CD4-positive, alpha-beta T cell treated with Interleukin-21 for 1 hour (primary cell): ENCODE measurements around the gene KIFAP3.
"Not testable (repeated sequence)": the region's sequence is repeated elsewhere in the genome, so short reads cannot be mapped to it uniquely, and the experiment has no call there.

Experiments
- DNase-seq: peaks from one replicate; pipeline ENCODE4 v3.0.0-alpha.2; 2020

Gene KIFAP3

DNA sequence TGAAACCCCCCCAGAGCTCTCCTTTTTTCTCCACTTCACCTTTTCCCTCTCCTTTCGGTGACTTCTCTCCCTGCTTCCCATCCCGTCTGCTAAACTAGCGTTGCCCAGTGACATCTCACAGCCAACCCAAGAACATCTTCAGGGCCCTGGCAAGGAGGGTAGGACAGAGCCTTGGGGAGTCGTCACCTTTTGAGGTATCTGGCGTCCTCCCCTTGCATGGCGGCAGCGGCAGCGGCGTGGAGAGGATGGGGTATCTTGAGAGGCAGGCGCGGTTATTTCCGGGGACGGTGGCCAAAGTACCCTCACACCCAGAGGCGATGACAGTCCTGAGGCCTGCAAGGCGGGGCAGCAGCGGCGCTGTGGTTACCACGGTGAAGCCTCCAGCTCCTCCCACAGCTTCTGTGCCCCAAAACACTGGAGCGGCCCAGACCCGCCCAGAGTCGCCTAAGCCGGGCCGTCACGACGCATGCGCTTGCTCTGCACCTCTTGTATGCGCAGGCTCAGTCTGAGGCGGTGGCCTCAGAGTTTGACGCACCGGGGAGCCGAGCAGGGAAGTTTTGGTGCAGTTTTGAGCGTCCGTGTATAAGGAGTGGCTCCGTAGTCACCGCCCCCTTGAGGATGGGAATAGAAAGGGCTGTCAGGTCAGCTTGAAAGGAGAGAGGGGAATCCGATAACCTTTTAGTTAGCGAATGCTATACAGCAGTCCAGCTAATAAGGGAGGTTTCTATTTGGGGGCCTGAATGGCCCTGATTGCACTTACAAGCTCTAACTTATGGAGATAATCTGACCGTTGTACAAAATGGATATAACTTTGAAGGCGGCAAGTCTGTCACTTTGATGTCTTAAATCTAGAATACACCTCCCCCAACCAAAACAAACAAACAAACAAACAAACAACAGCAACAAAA lies at the start of gene KIFAP3:
TSS of gene KIFAP3 (minus strand) at position 446 of the 908 bp plus-strand sequence. CDS start at position 218, 228 bp downstream.
- peak; percentile 98 for DNase-seq

DNA sequence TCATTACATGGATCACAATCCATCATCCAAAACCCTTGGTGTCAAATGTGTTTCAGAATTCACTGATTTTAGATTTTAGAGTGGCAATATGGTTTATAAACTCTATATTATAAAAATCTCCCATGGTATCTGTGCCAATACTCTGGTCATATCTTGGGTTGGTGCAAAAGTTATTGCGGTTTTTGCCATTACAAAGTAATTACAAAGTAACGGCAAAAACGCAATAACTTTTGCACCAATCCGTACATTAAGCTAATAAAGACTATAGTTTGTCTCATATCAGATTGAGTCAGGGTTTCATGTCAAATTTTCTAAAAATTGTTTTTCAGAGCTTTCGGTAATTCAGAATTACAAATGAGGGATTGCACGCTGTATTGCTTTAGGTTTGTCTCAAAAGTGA lies 47.9 kb upstream of the KIFAP3 start:
- no peak for DNase-seq

DNA sequence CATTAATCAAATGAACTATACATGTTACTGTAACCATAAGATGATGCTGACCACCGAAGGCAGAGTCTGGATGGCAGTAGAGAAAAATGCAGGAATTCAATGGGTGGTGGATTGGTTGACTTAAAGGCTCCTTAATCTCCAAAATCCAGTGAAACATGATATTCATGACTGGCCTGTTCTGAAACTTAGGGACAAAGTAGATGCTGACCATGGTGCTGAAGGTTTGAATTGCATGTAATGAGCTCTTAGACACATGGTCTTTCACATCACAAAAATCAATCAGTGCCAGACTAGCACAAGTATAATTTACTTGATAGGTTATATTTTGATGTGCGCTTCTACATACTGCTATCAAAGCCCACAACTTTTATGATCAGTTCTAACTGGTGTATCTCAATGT lies 40.4 kb upstream of the KIFAP3 start:
- no peak for DNase-seq

DNA sequence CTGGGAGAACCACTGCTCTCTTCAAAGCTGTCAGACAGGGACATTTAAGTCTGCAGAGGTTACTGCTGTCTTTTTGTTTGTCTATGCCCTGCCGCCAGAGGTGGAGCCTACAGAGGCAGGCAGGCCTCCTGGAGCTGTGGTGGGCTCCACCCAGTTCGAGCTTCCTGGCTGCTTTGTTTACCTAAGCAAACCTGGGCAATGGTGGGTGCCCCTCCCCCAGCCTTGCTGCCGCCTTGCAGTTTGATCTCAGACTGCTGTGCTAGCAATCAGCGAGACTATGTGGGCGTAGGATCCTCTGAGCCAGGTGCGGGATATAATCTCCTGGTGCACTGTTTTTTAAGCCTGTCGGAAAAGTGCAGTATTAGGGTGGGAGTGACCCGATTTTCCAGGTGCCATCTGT lies 38.6 kb upstream of the KIFAP3 start:
- not testable (repeated sequence) for DNase-seq

DNA sequence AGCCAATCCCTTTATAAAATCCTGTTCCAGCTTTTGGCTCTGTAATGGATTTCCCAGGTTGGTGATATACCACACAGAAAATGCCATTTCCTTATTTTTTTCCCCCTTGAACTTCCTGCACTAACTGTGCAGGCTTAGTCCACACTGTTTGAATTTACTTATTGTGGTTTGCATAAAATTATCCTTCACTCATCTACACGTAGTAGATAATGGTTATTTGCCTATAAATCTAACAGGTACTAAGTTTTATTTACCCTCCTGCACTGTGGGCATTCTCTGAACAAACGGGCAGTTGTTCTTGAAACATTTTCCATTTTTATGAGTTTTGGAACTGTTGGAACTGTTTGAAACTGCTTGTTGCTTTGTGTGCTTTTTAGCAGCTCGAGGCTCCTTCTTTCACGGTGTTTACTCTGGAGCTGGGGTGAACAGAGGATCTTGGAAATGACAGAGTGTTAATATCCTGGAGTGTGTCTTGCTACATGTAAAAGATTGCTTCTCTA lies 23.0 kb upstream of the KIFAP3 start:
- no peak for DNase-seq

DNA sequence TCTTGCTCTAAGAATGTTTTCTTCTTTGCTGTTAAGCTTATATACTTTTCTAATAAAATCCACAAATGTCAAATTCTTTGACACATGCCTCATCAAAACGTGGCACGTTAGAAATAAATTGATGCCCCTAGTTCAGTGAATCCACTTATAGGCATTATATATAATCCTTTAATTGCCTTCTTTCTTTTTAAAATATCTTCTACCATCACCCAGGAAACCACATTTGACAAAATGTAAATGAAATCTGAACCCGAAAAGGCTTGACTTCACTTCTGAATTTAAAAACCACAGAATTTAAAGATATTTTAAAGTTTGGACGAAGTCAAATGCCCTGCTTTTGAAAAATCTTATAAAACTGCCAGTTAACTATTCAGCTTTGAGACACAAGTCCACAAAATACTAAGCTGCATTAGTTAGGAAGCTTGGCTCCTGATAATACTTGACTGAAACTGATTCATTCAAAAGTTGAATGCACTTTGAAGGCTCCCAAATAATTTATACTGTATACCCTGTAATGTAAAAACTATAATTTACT lies 22.4 kb upstream of the KIFAP3 start:
- DNase-seq, result no peak

DNA sequence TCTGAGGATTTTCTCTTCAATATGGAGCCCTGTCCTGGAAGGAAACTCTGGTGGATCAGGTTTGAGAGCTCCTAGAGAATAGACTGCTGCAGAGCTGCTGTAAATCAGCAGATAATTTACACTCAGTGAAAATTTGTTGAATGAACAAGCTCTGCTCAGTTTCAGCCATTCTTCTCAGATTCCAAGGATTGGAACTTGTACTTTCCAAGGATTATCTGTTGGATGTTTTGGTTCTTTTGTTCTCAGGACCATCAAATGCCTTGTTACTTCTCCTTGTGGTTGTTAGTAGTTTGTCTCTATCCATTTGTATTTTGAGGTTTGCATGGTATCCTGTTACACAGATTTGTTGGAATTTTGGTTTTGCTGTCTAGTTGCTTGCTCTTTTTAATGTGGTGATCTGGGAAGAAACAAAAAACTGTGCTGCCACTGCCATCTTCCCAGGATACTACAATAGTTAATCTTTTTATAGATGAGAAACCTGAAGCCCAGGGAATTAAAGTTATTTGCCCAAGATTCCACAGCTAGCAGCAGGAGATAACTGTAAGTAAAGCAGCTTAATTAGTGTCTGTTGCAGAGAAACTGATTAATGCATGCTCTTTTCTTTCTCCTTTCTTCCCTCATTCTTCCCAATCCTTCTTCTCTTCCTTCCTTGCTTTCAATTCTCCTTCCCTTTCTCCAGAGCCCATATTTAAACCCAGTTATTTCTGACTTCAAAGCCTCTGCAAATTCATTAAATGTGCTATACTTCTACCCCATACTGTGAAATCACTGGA lies 21.7 kb upstream of the KIFAP3 start:
- no peak for DNase-seq

DNA sequence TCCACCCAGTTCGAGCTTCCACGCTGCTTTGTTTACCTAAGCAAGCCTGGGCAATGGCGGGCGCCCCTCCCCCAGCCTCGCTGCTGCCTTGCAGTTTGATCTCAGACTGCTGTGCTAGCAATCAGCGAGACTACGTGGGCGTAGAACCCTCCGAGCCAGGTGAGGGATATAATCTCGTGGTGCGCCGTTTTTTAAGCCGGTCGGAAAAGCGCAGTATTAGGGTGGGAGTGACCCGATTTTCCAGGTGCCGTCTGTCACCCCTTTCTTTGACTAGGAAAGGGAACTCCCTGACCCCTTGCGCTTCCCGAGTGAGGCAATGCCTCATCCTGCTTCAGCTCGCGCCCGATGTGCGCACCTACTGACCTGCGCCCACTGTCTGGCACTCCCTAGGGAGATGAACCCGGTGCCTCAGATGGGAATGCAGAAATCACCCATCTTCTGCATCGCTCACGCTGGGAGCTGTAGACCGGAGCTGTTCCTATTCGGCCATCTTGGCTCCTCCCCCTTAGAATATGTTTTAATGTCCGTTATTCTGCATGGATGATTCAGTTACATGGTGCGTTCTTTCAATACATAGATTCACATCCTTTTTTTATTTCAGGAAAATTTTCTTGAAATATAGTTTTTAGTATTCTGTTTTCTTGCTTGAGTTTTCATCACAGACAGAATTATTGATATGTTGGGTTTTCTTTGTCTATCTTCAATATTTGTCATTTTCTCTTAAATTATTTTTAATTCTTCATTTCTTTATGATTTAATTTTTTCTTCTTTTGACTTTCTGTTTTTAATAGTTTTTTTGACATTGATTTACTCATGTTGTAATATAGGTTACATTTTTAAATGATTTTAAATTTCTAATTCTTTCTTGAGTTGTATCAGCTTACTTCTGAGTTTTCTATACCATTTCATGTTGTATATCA lies 20.5 kb upstream of the KIFAP3 start:
- DNase-seq, result not testable (repeated sequence)

DNA sequence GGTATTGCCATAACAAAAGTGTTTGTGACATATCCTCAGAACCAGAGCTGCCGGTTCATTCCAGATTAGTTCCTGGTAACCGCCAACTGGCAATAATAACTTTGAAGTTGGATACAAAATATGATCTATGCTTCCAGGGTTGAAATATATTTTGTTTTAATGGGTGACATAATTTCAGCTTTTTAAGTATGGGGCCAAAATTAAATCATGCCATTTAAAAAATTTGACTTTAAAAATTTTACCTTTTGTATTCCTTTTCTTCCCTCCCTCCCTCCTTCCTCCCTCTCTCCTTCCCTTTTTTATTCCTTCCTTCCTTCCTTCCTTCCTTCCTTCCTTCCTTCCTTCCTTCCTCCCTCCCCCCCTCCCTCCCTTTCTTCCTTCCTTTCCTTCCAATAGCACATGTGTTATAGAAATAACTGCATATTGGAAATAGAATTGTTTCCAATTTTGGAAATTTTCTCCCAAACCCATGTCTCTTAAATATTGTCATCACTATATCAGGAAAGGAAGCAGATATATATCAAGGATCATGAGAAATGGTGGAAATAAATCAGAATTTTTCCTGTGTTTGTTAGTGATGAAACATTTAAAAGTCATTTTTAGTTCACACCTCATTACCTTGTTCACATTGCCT lies 12.0 kb upstream of the KIFAP3 start:
- DNase-seq, result no peak

DNA sequence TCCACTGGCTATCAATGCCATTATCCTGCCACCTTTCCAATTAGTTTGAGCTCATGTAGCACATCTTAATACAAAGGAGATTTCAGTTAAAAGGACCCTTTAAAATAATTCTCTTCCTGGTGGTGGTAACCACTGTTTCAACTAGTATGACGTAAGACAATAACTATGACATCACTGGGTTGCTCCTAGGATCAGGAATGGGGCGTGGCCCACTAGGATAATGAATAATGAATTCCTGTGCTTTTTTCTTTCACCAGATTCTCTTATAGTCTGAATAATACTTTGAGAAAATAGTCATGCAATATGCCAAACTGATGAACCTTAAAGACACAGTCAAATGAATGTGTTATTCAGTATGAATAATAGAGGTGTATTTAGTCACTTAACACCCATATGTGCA lies 10.6 kb upstream of the KIFAP3 start:
- DNase-seq, result no peak

DNA sequence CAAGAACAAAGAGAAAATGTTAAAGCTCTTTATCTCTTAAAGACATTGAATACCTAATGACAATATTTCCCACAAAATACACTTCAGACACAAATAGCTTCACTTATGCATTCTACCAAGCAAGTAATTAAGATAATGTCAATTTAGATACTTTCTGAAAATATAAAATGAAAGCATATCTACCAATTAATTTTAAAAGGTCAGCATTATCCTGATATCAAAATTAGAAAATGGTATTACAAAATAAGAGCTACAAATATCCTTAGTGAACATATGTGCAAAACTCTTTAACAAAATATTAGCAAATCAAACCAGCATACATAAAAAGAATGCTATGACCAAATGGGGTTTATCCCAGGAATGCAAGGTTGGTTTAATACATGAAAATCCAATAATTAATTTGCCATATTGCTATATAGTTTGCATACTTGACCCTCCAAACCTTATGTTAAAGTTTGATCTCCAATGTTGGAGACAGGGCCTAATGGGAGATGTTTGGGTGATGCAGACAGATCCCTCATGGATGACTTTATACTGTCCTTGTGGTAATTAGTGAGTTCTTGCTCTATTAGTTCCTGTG lies 4.2 kb upstream of the KIFAP3 start:
- DNase-seq, result no peak

DNA sequence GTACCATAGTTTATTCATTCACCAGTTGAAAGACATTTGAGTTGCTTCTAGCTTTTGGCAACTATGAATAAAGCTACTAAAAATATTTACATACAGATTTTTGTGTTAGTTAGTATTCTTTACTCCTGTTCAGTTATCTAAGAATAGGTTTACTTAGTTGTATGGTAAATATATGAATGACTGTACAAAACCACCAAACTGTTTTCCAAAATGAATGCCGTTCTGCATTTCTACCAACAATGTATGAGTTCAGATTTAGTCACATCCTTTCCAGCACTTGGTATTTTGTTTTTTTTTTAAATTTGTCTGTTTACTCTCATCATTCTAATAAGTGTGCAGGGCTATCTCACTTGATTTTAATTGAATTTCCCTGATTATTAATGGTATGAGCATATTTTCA lies 3.4 kb upstream of the KIFAP3 start:
- no peak for DNase-seq

DNA sequence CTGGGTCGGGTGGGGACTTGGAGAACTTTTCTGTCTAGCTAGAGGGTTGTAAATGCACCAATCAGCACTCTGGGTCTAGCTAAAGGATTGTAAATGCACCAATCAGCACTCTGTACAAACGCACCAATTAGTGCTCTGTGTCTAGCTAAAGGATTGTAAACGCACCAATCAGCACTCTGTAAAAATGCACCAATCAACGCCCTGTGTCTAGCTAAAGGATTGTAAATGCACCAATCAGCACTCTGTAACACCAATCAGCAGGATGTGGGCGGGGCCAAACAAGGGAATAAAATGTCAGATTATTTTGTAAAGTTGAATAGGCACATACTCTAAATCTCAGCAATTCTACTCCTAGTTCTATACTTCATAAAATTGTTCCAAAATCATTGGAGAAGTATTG lies 2.5 kb upstream of the KIFAP3 start:
- peak; percentile 13 for DNase-seq

DNA sequence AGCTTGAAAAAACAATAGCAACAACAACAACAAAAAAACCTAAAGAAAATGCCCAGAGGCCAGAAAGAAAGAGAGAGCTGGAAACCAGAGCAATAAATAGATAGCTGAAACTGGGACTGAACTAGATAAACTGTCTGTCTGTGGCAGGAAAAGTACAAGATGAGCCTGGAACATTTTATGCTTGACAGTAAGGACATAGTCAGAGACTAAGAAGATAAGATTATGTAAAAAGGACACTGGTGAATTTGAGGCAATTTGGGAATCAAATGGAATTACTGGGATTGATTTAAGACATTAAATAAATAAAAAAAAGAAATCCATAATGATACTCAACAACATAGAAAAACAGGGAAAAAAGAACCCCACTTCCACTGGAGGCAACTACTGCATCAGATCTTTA lies 1.7 kb upstream of the KIFAP3 start:
- DNase-seq, result no peak

DNA sequence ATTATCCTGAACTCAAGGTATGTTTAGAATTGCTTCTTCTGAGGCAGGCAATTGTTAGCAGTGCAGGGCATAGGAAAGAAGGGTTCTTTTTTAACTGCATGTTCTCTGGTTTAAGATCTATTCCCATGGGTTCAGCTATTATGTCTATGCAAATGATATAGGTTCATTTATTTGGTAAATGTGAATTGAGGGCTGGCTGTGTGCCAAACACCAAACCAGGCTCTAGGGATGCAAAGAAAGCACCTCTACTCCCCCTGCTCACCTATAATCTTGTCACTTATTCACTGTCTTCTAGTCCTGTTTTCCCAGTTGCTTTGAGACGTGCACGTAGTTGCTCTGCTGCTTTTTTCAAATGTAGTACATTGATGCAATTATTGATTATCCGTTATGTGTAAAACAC lies 691 bp upstream of the KIFAP3 start:
- DNase-seq, result no peak

DNA sequence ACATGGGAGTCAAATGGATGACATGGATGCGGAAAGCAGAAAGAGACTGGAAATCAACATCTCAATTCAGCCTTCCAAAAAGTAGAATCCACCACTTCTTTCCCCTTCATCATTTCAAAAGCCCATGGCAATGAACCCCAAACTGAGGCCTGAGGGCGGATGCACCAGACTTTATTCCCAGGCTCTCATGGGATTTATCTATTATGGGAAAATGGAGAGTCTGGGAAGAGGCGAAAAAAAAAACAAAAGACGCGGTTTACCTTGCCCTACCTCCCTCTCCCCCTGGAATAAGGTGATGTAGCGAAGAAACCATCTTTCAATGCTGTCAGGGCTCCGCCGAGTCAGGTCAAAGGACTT lies 624 bp downstream of the KIFAP3 start:
- DNase-seq, result no peak

DNA sequence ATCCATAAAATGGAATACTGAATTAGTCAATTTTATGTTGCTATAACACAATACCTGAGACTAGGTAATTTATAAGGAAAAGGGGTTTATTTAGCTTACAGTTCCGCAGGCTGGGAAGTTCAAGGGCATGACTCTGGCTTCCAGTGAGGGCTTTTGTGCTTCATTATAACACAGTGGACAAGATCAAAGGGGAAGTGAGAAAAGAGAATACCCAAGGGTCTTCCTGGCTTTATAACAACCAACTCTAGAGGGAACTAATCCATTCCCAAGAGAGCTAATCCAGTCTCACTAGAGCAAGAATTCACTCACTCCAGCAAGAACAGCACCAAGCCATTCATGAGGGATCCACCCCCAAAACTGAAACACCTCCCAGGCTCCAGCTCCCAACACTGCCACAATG lies 3.1 kb downstream of the KIFAP3 start:
- DNase-seq, result no peak

DNA sequence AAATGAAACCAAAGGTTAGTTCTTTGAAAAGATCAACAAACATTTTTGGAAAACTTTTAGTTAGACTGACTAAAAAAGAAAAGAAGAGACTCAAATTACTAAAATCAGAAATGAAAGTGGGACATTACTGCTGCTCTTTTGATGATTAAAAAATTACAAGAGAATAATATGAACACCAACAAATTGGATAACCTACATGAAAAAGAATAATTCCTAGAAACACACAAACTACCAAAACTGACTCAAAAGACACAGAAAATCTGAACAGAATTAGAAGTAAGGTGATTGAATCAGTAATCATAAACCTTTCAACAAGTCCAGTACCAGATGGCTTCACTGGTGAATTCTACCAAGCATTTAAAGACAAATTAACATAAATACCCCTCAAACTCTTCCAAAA lies 5.6 kb downstream of the KIFAP3 start:
- DNase-seq, result no peak

DNA sequence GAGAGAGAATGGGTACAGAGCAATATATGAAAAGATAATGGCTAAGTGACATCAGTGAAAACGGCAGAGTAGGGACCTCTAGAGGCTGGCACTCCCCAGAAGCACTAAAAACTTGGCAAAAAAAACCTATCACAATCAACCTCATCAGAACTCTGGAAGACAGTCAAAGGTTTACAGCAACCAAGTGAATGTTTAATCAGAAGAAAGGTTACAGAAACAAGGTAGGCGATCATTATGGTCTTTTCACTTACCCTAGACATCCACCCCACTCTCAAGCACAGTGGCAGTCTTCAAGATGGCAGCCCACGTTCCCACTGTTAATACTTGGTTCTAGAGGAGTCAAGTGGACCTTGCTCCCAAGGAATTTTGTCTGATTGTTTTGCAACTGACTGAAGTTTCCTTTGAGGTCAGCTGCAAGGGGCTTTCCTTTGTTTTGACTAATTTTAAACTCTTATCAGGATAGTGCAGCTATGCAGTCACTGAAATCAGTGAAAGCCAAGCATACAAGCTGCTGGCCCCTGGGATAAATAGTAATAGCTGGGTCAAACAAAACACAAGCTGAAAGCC lies 7.2 kb downstream of the KIFAP3 start:
- DNase-seq, result no peak

DNA sequence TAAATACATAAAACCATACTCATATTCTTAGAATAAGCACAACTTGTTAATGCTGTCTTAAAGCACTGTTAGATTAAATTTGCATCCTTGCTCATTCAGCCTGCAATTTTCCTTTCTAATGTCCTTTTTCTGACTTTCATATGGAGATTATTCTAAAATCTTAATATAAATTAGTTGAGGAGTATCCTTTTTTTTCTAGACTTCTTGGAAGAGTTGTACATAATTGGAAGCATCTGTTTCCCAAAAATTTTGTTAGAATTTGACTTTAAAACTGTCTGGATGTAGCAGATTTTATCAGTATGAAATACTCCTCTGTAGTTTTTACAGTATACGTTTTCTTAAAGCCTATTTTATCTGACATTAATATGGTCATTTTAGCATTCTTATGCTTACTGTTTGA lies 9.7 kb downstream of the KIFAP3 start:
- DNase-seq, result no peak

DNA sequence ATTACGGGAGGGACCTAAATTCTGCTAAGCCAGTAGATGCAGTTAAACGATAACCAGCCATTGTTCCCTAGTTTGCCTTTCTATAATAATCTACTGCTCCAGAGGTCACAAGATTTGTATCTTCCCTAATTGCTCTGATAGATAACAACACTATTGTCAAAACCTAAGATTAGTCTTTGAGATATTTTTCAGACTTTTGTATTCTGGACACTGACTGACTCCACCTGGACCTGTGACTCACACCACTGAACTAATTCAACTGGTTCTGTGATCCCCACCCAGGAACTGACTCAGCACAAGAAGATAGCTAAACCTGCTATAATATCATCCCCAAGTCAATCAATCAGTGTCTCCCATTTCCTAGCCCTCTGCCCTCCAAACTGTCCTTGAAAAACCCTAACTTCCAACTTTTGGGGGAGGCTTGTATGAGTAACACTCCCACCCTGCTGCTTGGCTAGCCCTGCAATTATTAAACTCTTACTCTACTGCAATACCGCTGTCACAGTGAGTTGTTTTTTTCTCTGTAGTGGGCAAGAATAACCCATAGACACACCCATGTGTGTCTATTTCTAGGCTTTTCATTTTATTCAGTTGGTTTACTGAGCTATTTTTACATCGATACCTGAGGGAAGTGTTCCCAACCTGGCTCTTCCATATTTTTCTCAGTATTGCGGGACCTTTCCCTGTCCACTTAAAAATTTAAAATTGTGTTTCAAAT lies 11.2 kb downstream of the KIFAP3 start:
- DNase-seq, result no peak
